PC-3 (cell line): ENCODE data around the gene SNRNP70. TPM values are rescaled to one million over a fixed set of nuclear protein-coding genes. Genes with fewer than 3 reads are reported as not detected.
A peak's percentile ranks its signal among the peaks of the same experiment; 100 is the strongest.

ENCODE experiments used
- ATAC-seq: fragments of 200-7000 bp; cut with Tn5 transposase; 2 replicates; pipeline ENCODE4 v1.9.1; 2020; ENCODE audit warnings: mild to moderate bottlenecking, moderate library complexity
- BruUV-seq: library from RNA; stranded (reverse); fragments of 400-500 nt; replicated peaks from 2 replicates; lab custom pipeline; 2021; lab: Mats Ljungman, UMichigan
- CTCF ChIA-PET: fragments of 300-600 bp; sonication (Branson Sonifier 250); formaldehyde crosslinking; loops from one replicate; lab custom pipeline; 2022; ENCODE audit warnings: antibody characterized with exemption; lab: Charles Lee
- POLR2A ChIA-PET: fragments of 300-600 bp; sonication (Branson Sonifier 250); formaldehyde crosslinking; loops from one replicate; lab custom pipeline; 2022; ENCODE audit warnings: antibody characterized with exemption; ENCODE audit not compliant: unreplicated experiment; lab: Charles Lee
- DNase-seq: peaks from one replicate; pipeline ENCODE4 v3.0.0-alpha.2; 2015
- H2AFZ ChIP-seq: fragments of 300-600 bp; sonication (generic); 2 replicates; pipeline ENCODE4 v1.6.0; 2016; ENCODE audit warnings: antibody characterized with exemption, low read length
- H3F3A ChIP-seq: fragments of 300-600 bp; sonication (generic); one replicate; pipeline ENCODE4 v1.6.0; 2017; ENCODE audit warnings: antibody characterized with exemption, low read length, control low read depth, mild to moderate bottlenecking; ENCODE audit not compliant: unreplicated experiment
- H3K27ac ChIP-seq: fragments of 300-600 bp; sonication (generic); 2 replicates; pipeline ENCODE4 v1.5.1; 2016; ENCODE audit warnings: mild to moderate bottlenecking, low read length
- H3K27me3 ChIP-seq: fragments of 300-600 bp; sonication (generic); 2 replicates; pipeline ENCODE4 v1.6.1; 2016; ENCODE audit warnings: low read length, mixed read lengths
- H3K36me3 ChIP-seq: fragments of 300-600 bp; sonication (generic); 2 replicates; pipeline ENCODE4 v1.6.1; 2016; ENCODE audit warnings: low read depth, mixed run types, low read length, mixed read lengths
- H3K4me1 ChIP-seq: fragments of 300-600 bp; sonication (generic); 2 replicates; pipeline ENCODE4 v1.5.1; 2016; ENCODE audit warnings: low read length; ENCODE audit not compliant: insufficient read depth
- H3K4me2 ChIP-seq: fragments of 300-600 bp; sonication (generic); 2 replicates; pipeline ENCODE4 v1.6.0; 2016; ENCODE audit warnings: low read length
- H3K4me3 ChIP-seq: fragments of 300-600 bp; sonication (generic); 2 replicates; pipeline ENCODE4 v1.5.1; 2016; ENCODE audit warnings: mild to moderate bottlenecking, low read length, mixed read lengths
- H3K79me2 ChIP-seq: fragments of 300-600 bp; sonication (generic); 2 replicates; pipeline ENCODE4 v1.6.1; 2017; ENCODE audit warnings: low read length, mixed read lengths
- H3K9ac ChIP-seq: fragments of 300-600 bp; sonication (generic); 2 replicates; pipeline ENCODE4 v1.6.0; 2016; ENCODE audit warnings: mild to moderate bottlenecking, low read length
- H3K9me2 ChIP-seq: fragments of 300-600 bp; sonication (generic); replicated peaks from 2 replicates; pipeline ENCODE4 v1.6.1; 2016; ENCODE audit warnings: mixed run types, low read length, mixed read lengths
- H3K9me3 ChIP-seq: fragments of 300-600 bp; sonication (generic); 2 replicates; pipeline ENCODE4 v1.6.1; 2016; ENCODE audit warnings: low read length, mixed read lengths
- H4K20me1 ChIP-seq: fragments of 300-600 bp; sonication (generic); 2 replicates; pipeline ENCODE4 v1.6.1; 2016; ENCODE audit warnings: low read length, mixed read lengths
- CTCF ChIP-seq: fragments of 300-600 bp; sonication (generic); conservative IDR thresholded peaks from 2 replicates; pipeline ENCODE4 v1.5.1; 2017; ENCODE audit warnings: antibody characterized with exemption, low read depth, mild to moderate bottlenecking, low read length
- EZH2 ChIP-seq: fragments of 300-600 bp; sonication (generic); IDR thresholded peaks from one replicate; pipeline ENCODE4 v1.6.1; 2017; ENCODE audit warnings: antibody characterized with exemption, mild to moderate bottlenecking, low read length; ENCODE audit not compliant: unreplicated experiment
- EZH2phosphoT487 ChIP-seq: fragments of 300-600 bp; sonication (generic); IDR thresholded peaks from 2 replicates; pipeline ENCODE4 v1.6.1; 2018; ENCODE audit warnings: mild to moderate bottlenecking, antibody characterized with exemption, low read length, borderline replicate concordance
- intact Hi-C: fragments of 100-400 bp; cut with micrococcal nuclease; formaldehyde crosslinking; loops from 2 replicates; pipeline ENCODE4 v1.9.0; 2023
- total RNA-seq: library from RNA; depleted of rRNA; stranded (reverse); fragments of >200 nt; gene quantifications from 2 replicates; pipeline ENCODE4 v1.2.3, GENCODE V29; 2014

Gene SNRNP70
- total RNA-seq, 1 experiment from 2014 or later: 367 TPM

GRCh38 chr19:49094505-49095482 is 9.5 kb downstream of the SNRNP70 start:
- Histone ChIP-seq H3K9ac (no peak overlapping the region), H3K36me3 (peaks cover 39% of the 10 kb centered on the region), H2AFZ (no peak overlapping the region), H3K9me2 (no peaks in the 10 kb centered on the region), H4K20me1 (peaks cover 32% of the 10 kb centered on the region), H3K27ac (no peak overlapping the region), H3F3A (peaks cover 6% of the 10 kb centered on the region), H3K27me3 (no peaks in the 10 kb centered on the region), H3K79me2 (peaks cover 51% of the 10 kb centered on the region), H3K4me3 (no peak overlapping the region), H3K4me1 (peaks cover 8% of the 10 kb centered on the region), H3K4me2 (no peak overlapping the region), H3K9me3 (no peaks in the 10 kb centered on the region)
- intact Hi-C loops: loop anchor here (5.0 kb wide), 1 partner anchor 113 kb away; no protein-coding TSS in a partner anchor
- DNase-seq: no peak
- ChIA-PET POLR2A (no interaction called here), CTCF (interaction anchor here (0.6 kb wide), 1 partner anchor 104 kb away, joined by 3 read pairs; no protein-coding TSS in a partner anchor)
- no peak for ATAC-seq
- TF ChIP-seq CTCF (no peak), EZH2phosphoT487 (no peak), EZH2 (no peak)
- no TSS peak for BruUV-seq

- intact Hi-C loops: loop anchor here (5.0 kb wide), 1 partner anchor 110 kb away; no protein-coding TSS in a partner anchor
- Histone ChIP-seq H3K36me3 (peaks cover 36% of the 10 kb centered on the region), H3K27ac (peak overlapping the region; percentile 36), H3K79me2 (peaks cover 32% of the 10 kb centered on the region), H3K27me3 (no peaks in the 10 kb centered on the region), H3K4me3 (no peak overlapping the region), H3K4me1 (peaks cover 8% of the 10 kb centered on the region), H2AFZ (no peak overlapping the region), H4K20me1 (peaks cover 19% of the 10 kb centered on the region), H3K9ac (no peak overlapping the region), H3K9me2 (no peaks in the 10 kb centered on the region), H3F3A (peaks cover 6% of the 10 kb centered on the region), H3K4me2 (peak overlapping the region; percentile 8; the same call in 1 of the 2 replicates), H3K9me3 (no peaks in the 10 kb centered on the region)
- ChIA-PET POLR2A (interaction anchor here (0.5 to 0.7 kb wide), 3 partner anchors 42 to 385 kb away, joined by 3 read pairs; no protein-coding TSS in a partner anchor), CTCF (interaction anchor here (0.5 to 1.6 kb wide), 16 partner anchors 9 to 242 kb away, joined by 3 to 16 read pairs (median 4); partner anchors contain the start of genes GYS1, KCNA7, LIN7B and RUVBL2)
- TF ChIP-seq EZH2phosphoT487 (no peak), EZH2 (no peak), CTCF (peak; percentile 94)
- ATAC-seq: peak; percentile 98
- DNase-seq: peak; percentile 88
- no TSS peak for BruUV-seq
These were observed 12.4 kb downstream of the SNRNP70 start for GRCh38 chr19:49097453-49098288.
